Peyer's patch (tissue), 4 donors: Measurements from ENCODE around the gene CD82. TPM values are rescaled to one million over a fixed set of nuclear protein-coding genes. Genes with fewer than 3 reads are reported as not detected.

ENCODE experiments used
- DNase-seq, 3 donors: peaks; one replicate each; pipeline ENCODE4 v3.0.0-alpha.2; 2017 to 2019
- H3K27ac ChIP-seq, 4 donors: fragments of 200-600 bp; sonication (generic); one replicate each; pipeline ENCODE4 v1.5.1; 2016 to 2019
- H3K27me3 ChIP-seq, 2 donors: fragments of 200-600 bp; sonication (generic); one replicate each; pipeline ENCODE4 v1.5.1; 2019
- H3K36me3 ChIP-seq, 3 donors: fragments of 200-600 bp; sonication (generic); one replicate each; pipeline ENCODE4 v1.5.1; 2016 to 2019
- H3K4me1 ChIP-seq, 4 donors: fragments of 200-600 bp; sonication (generic); one replicate each; pipeline ENCODE4 v1.5.1; 2016 to 2019
- H3K4me3 ChIP-seq, 4 donors: fragments of 200-600 bp; sonication (generic); 1 replicate in 3 of 4; 2 replicates in 1 of 4; pipeline ENCODE4 v1.5.1; 2016 to 2019; ENCODE audit warnings: mild to moderate bottlenecking in 1 of 4
- H3K9me3 ChIP-seq, 4 donors: fragments of 200-600 bp; sonication (generic); one replicate each; pipeline ENCODE4 v1.5.1; 2016 to 2019; ENCODE audit warnings: mild to moderate bottlenecking in 1 of 4
- CTCF ChIP-seq, 6 experiments: fragments of 450-650 bp in 4 of 6; fragments of 200-600 bp in 2 of 6; sonication (generic) in 1 of 6; IDR thresholded peaks; one replicate each; pipeline ENCODE4 v1.5.1; 2017 to 2019; ENCODE audit warnings: antibody characterized with exemption in 6 of 6, mild to moderate bottlenecking in 3 of 6, moderate library complexity in 1 of 6
- POLR2A ChIP-seq, 2 donors: fragments of 450-650 bp; IDR thresholded peaks; one replicate each; pipeline ENCODE4 v1.5.1; 2017; ENCODE audit warnings: antibody characterized with exemption in 2 of 2, mild to moderate bottlenecking in 2 of 2, moderate library complexity in 2 of 2
- small RNA-seq, 2 donors: library from RNA; depleted of rRNA; stranded (forward); fragments of <200 nt; gene quantifications; one replicate each; pipeline ENCODE3, GENCODE V24; 2016
- total RNA-seq, 4 donors: library from RNA; depleted of rRNA; stranded (reverse); fragments of >200 nt; gene quantifications; one replicate each; pipeline ENCODE4 v1.1.0, GENCODE V29; 2016

CD82 gene
- total RNA-seq, 4 donors from 2014 or later: 40.4 to 140 (median 78.4) TPM

DNA sequence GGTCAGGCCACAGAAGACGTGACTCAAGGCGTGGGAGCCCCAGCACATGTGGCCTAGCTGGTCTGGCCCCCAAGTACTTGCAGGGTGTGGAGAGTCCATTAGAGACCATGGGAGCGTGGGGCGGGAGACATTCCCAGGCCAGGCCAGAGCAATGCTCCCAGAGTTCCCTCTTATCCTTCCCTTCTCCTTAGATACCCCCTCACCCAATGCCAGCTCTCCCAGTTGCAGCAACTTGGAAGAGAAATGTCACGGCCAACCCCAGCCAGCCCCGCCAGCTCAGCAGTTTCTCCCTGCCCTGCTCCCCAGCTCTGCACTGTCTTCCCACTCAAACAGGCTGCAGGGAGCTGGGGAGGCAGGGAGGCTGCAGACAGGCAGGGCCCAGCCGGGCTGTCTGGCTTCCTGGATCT, 95.9 kb downstream of the CD82 start:
- Histone ChIP-seq H3K4me3 (no peak overlapping the region), H3K9me3 (no peaks in the 10 kb centered on the region), H3K27ac (no peak overlapping the region), H3K4me1 (no peaks in the 10 kb centered on the region), H3K27me3 (no peaks in the 10 kb centered on the region), H3K36me3 (no peaks in the 10 kb centered on the region)
- no peak for DNase-seq
- no peak for TF ChIP-seq CTCF (IDR thresholded peaks at IDR 0.05)
- TF ChIP-seq POLR2A (IDR thresholded peaks at IDR 0.05): no peak

Small RNAs within 50 kb of the gene (small RNA-seq; reads per million reads assigned to genes)
- gene AC104010.1: 0 reads per million in 2 donors

Other genes starting within 250 kb of the CD82 start
- 10 to 100 TPM in 1 of 4 donors, 1 to 10 TPM in 3; 1.1 to 19.8 (median 3.1) TPM for gene TSPAN18, start 161.3 kb downstream of the CD82 start, total RNA-seq